Measurements from ENCODE around the gene CRTC2. TPM values are rescaled to one million over a fixed set of nuclear protein-coding genes. Genes with fewer than 3 reads are reported as not detected.

CRTC2 gene
- total RNA-seq, 1 experiment from 2014 or later = 33.8 TPM

- DNase-seq (ENCODE audit: low read depth, low spot score) (no peak), ATAC-seq (no peak)
- ChIA-PET CTCF (no interaction called here), RAD21 (ENCODE audit: low non-redundant PET in 1 of 2, low total read pairs in 2 of 2, uncharacterized antibody in 2 of 2, unreplicated experiment in 2 of 2) (no interaction called here), POLR2A (no interaction called here)
- peaks cover 3% of the 10 kb centered on the region; the same call in 1 of the 2 replicates for H3K79me2 ChIP-seq (ENCODE audit: insufficient read depth, low read length)
- TF ChIP-seq POLR2A (IDR thresholded peaks at IDR 0.05; ENCODE audit: borderline replicate concordance, extremely low read depth, insufficient read depth, insufficient read length) (no peak), ZBTB33 (IDR thresholded peaks at IDR 0.05; ENCODE audit: extremely low read depth, insufficient replicate concordance, low read length) (no peak), POLR2AphosphoS5 (IDR thresholded peaks at IDR 0.05; ENCODE audit: low read depth, low read length) (no peak), SP1 (IDR thresholded peaks at IDR 0.05; ENCODE audit: low read depth) (no peak), TCF7L2 (IDR thresholded peaks at IDR 0.05; ENCODE audit: borderline replicate concordance, extremely low read depth, insufficient read depth, insufficient read length) (no peak), ATF3 (IDR thresholded peaks at IDR 0.05) (no peak)
- no peaks in the 10 kb centered on the region for H3K27me3 ChIP-seq (ENCODE audit: insufficient read depth, low read length)
- H3K27ac ChIP-seq (ENCODE audit: low read depth, low read length) = no peak overlapping the region
- no TSS peak for BruUV-seq (replicated peaks)
- peaks cover 11 to 24% of the 10 kb centered on the region in 2 experiments; a peak in 3 of 4 replicates for H3K36me3 ChIP-seq (ENCODE audit: control insufficient read depth in 1 of 2, insufficient read depth in 2 of 2, low read length in 2 of 2)
- no peaks in the 10 kb centered on the region for H3K9me3 ChIP-seq (ENCODE audit: control insufficient read depth in 1 of 2, insufficient read depth in 1 of 2, low read depth in 1 of 2, low read length in 2 of 2)
- no peak overlapping the region for H3K9ac ChIP-seq (ENCODE audit: low read length)
- no peak overlapping the region for H3K4me3 ChIP-seq (replicated peaks in 1 of 2; ENCODE audit: low read depth in 1 of 2, low read length in 2 of 2)
- H3K4me2 ChIP-seq (ENCODE audit: low read length) = no peak overlapping the region
- H3K4me1 ChIP-seq (ENCODE audit: control insufficient read depth in 1 of 2, insufficient read depth in 2 of 2, low read length in 2 of 2) = no peaks in the 10 kb centered on the region
- H2AFZ ChIP-seq (ENCODE audit: low read depth, low read length, poor library complexity, severe bottlenecking) = no peak overlapping the region
- H3K9me2 ChIP-seq (ENCODE audit: insufficient read depth) = no peaks in the 10 kb centered on the region
- H4K20me1 ChIP-seq (ENCODE audit: insufficient read depth) = no peaks in the 10 kb centered on the region
- intact Hi-C loops (cut with micrococcal nuclease) = no loop called here
Measured at GRCh38 chr1:153938996-153939395, 19.4 kb downstream of the CRTC2 start.

GRCh38 chr1:153937331-153937730, 21.1 kb downstream of the CRTC2 start:
- no TSS peak for BruUV-seq (replicated peaks)
- no peak overlapping the region for H3K4me3 ChIP-seq (replicated peaks in 1 of 2; ENCODE audit: low read depth in 1 of 2, low read length in 2 of 2)
- DNase-seq (ENCODE audit: low read depth, low spot score) (no peak), ATAC-seq (no peak)
- H3K9me2 ChIP-seq (ENCODE audit: insufficient read depth) = no peaks in the 10 kb centered on the region
- ChIA-PET POLR2A (no interaction called here), CTCF (no interaction called here), RAD21 (ENCODE audit: low non-redundant PET in 1 of 2, low total read pairs in 2 of 2, uncharacterized antibody in 2 of 2, unreplicated experiment in 2 of 2) (no interaction called here)
- no peaks in the 10 kb centered on the region for H3K9me3 ChIP-seq (ENCODE audit: control insufficient read depth in 1 of 2, insufficient read depth in 1 of 2, low read depth in 1 of 2, low read length in 2 of 2)
- H4K20me1 ChIP-seq (ENCODE audit: insufficient read depth) = no peaks in the 10 kb centered on the region
- no peaks in the 10 kb centered on the region for H3K4me1 ChIP-seq (ENCODE audit: control insufficient read depth in 1 of 2, insufficient read depth in 2 of 2, low read length in 2 of 2)
- no peak overlapping the region for H3K4me2 ChIP-seq (ENCODE audit: low read length)
- no peaks in the 10 kb centered on the region for H3K27me3 ChIP-seq (ENCODE audit: insufficient read depth, low read length)
- H2AFZ ChIP-seq (ENCODE audit: low read depth, low read length, poor library complexity, severe bottlenecking) = no peak overlapping the region
- intact Hi-C loops (cut with micrococcal nuclease) = no loop called here
- peaks cover 14 to 28% of the 10 kb centered on the region in 2 experiments; a peak in 3 of 4 replicates for H3K36me3 ChIP-seq (ENCODE audit: control insufficient read depth in 1 of 2, insufficient read depth in 2 of 2, low read length in 2 of 2)
- no peak overlapping the region for H3K27ac ChIP-seq (ENCODE audit: low read depth, low read length)
- no peak overlapping the region for H3K9ac ChIP-seq (ENCODE audit: low read length)
- no peaks in the 10 kb centered on the region for H3K79me2 ChIP-seq (ENCODE audit: insufficient read depth, low read length)
- no peak for TF ChIP-seq ELF1 (IDR thresholded peaks at IDR 0.05; ENCODE audit: borderline replicate concordance, low read depth)
- TF ChIP-seq EZH2phosphoT487 (IDR thresholded peaks at IDR 0.05; ENCODE audit: borderline replicate concordance) = no peak
- TF ChIP-seq JUND (IDR thresholded peaks at IDR 0.05) = no peak
- TF ChIP-seq MAX (IDR thresholded peaks at IDR 0.05) = no peak
- no peak for TF ChIP-seq POLR2A (IDR thresholded peaks at IDR 0.05; ENCODE audit: borderline replicate concordance, extremely low read depth, insufficient read depth, insufficient read length)
- TF ChIP-seq POLR2AphosphoS5 (IDR thresholded peaks at IDR 0.05; ENCODE audit: low read depth, low read length) = no peak
- TF ChIP-seq CBX3 (IDR thresholded peaks at IDR 0.05; ENCODE audit: low read depth) = no peak
- no peak for TF ChIP-seq RAD21 (IDR thresholded peaks at IDR 0.05; ENCODE audit: low read depth)
- TF ChIP-seq YY1 (IDR thresholded peaks at IDR 0.05; ENCODE audit: extremely low read depth, insufficient replicate concordance, low read depth, low read length) = no peak
- no peak for TF ChIP-seq EZH2 (IDR thresholded peaks at IDR 0.05)
- TF ChIP-seq EGR1 (IDR thresholded peaks at IDR 0.05; ENCODE audit: low read depth) = no peak
- TF ChIP-seq SRF (IDR thresholded peaks at IDR 0.05; ENCODE audit: low read depth) = no peak
- TF ChIP-seq CEBPB (IDR thresholded peaks at IDR 0.05; ENCODE audit: low read depth) = no peak
- no peak for TF ChIP-seq TCF7L2 (IDR thresholded peaks at IDR 0.05; ENCODE audit: borderline replicate concordance, extremely low read depth, insufficient read depth, insufficient read length)
- TF ChIP-seq ZBTB33 (IDR thresholded peaks at IDR 0.05; ENCODE audit: extremely low read depth, insufficient replicate concordance, low read length) = no peak
